ENCODE measurements around the gene PHLDA1. TPM values are rescaled to one million over a fixed set of nuclear protein-coding genes. Genes with fewer than 3 reads are reported as not detected.

PHLDA1 gene
- total and polyA plus RNA-seq, 10 of the 15 experiments (the other 5 are each of a cell fraction or from before 2014, with no cell fraction given): 0.66 to 14.2 (median 1.3) TPM

GRCh38 chr12:76047742-76048141 is 16.2 kb upstream of the PHLDA1 start:
- no peak for TF ChIP-seq CEBPB (IDR thresholded peaks at IDR 0.05; ENCODE audit: borderline replicate concordance in 1 of 2, low read depth in 2 of 2, low read length in 2 of 2)
- TF ChIP-seq ASH2L (IDR thresholded peaks at IDR 0.05; ENCODE audit: borderline replicate concordance, low read depth): no peak
- TF ChIP-seq MYC (IDR thresholded peaks at IDR 0.05; ENCODE audit: insufficient read depth, insufficient read length, insufficient replicate concordance, low read length, severe bottlenecking): no peak
- TF ChIP-seq SUPT20H (IDR thresholded peaks at IDR 0.05; ENCODE audit: borderline replicate concordance, control insufficient read depth, low read depth, low read length): no peak
- TF ChIP-seq ZNF274 (IDR thresholded peaks at IDR 0.05; ENCODE audit: insufficient read depth, insufficient read length): no peak
- no peak for TF ChIP-seq SKIL (IDR thresholded peaks at IDR 0.05; ENCODE audit: low read depth, poor library complexity, severe bottlenecking)
- TF ChIP-seq HDAC6 (IDR thresholded peaks at IDR 0.05; ENCODE audit: unreplicated experiment): no peak
- TF ChIP-seq ELK1 (IDR thresholded peaks at IDR 0.05; ENCODE audit: low read depth, low read length): no peak
- TF ChIP-seq TBL1XR1 (IDR thresholded peaks at IDR 0.05; ENCODE audit: low read depth, low read length): no peak
- TF ChIP-seq ZZZ3 (IDR thresholded peaks at IDR 0.05; ENCODE audit: control insufficient read depth, insufficient read length, low read depth): no peak
- TF ChIP-seq EP300 (IDR thresholded peaks at IDR 0.05; ENCODE audit: borderline replicate concordance in 1 of 2, control insufficient read depth in 1 of 2, low read depth in 2 of 2, low read length in 2 of 2): no peak
- no peak for TF ChIP-seq FOXK2 (IDR thresholded peaks at IDR 0.05)
- TF ChIP-seq NR2C2 (IDR thresholded peaks at IDR 0.05; ENCODE audit: borderline replicate concordance, control insufficient read depth, insufficient read length, low read depth): no peak
- no peak for TF ChIP-seq NFIC (IDR thresholded peaks at IDR 0.05; ENCODE audit: low read depth, low read length)
- Histone ChIP-seq H4K20me1 (ENCODE audit: control insufficient read depth, insufficient read depth) (no peaks in the 10 kb centered on the region), H3K4me1 (ENCODE audit: control insufficient read depth, insufficient read depth, low read length) (no peaks in the 10 kb centered on the region), H3K36me3 (ENCODE audit: control insufficient read depth in 2 of 2, insufficient read depth in 2 of 2, low read length in 1 of 2) (peaks cover 2 to 12% of the 10 kb centered on the region in 2 experiments), H3K9ac (ENCODE audit: control insufficient read depth, insufficient read depth, low read length) (no peak overlapping the region), H3K27me3 (replicated peaks in 1 of 2; ENCODE audit: control insufficient read depth in 2 of 2, insufficient read depth in 2 of 2, low read length in 1 of 2) (no peaks in the 10 kb centered on the region), H3K4me2 (ENCODE audit: control insufficient read depth, insufficient read depth) (no peak overlapping the region), H3K79me2 (ENCODE audit: control insufficient read depth, insufficient read depth, low read length) (no peaks in the 10 kb centered on the region), H2AFZ (ENCODE audit: control insufficient read depth, low read depth, low read length) (no peak overlapping the region), H3K9me3 (replicated peaks; ENCODE audit: control insufficient read depth, insufficient read depth, low read length) (no peaks in the 10 kb centered on the region), H3K4me3 (no peak overlapping the region), H3K27ac (ENCODE audit: control insufficient read depth, insufficient read depth) (no peak overlapping the region)
- POLR2A ChIA-PET: interaction anchor here (0.7 to 2.0 kb wide), 3 partner anchors 16 to 88 kb away, joined by 3 to 5 read pairs (median 5); partner anchors contain the start of gene PHLDA1
- SMC1A ChIA-PET (ENCODE audit: uncharacterized antibody, unreplicated experiment): interaction anchor here (0.6 to 2.9 kb wide), 10 partner anchors 8 to 539 kb away, joined by 3 to 11 read pairs (median 6); no protein-coding TSS in a partner anchor
- WGBS (ENCODE audit: insufficient coverage, insufficient replicate concordance, low lambda C conversion rate, missing lambda C conversion rate): 69% methylated on average over 2 of the region's 2 CpGs
- intact Hi-C loops (cut with micrococcal nuclease; ENCODE audit: unreplicated experiment): no loop called here
- in situ Hi-C loops (cut with MboI): no loop called here
- ATAC-seq (no peak), FAIRE-seq (peak; percentile 31), DNase-seq (ENCODE audit: low read depth, low spot score) (no peak)
- CTCF ChIA-PET: interaction anchor here (0.6 to 3.2 kb wide), 11 partner anchors 11 to 575 kb away, joined by 3 to 13 read pairs (median 5); no protein-coding TSS in a partner anchor
- BruUV-seq (replicated peaks): no TSS peak
- RAD21 ChIA-PET (ENCODE audit: unreplicated experiment): interaction anchor here (0.7 to 2.0 kb wide), 3 partner anchors 11 to 489 kb away, joined by 4 to 5 read pairs (median 4); no protein-coding TSS in a partner anchor
